ENCODE data around the gene DHX30. TPM values are rescaled to one million over a fixed set of nuclear protein-coding genes. Genes with fewer than 3 reads are reported as not detected.

DHX30 gene
- total RNA-seq, 1 donor from 2014 or later = 50.0 TPM

DNA sequence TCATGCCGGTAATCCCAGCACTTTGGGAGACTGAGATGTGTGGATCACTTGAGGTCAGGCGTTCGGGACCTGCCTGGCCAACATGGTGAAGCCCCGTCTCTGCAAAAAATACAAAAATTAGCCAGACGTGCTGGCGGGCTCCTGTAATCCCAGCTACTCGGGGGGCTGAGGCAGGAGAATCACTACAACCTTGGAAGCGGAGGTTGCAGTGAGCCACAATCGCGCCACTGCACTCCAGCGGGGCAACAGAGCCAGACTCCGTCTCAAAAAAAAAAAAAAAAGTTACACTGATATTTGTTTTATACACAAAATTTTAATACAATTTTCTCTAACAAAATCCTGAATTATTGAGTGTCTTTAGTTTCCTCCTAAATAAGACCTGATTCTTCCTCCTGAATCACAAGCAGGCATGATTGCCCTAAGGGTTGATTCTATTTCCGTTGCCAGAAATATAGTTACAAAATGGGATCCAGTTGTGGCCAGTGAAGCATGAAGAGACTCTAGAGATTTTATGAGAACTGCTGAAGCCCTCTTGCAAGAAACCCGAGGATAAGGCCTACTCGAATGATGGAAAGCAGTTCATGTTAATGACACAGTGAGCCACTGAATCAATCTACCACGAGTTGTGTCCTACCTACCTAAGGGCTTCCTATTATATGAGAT, 11.6 kb upstream of the DHX30 start:
- Histone ChIP-seq H3K4me1 (ENCODE audit: insufficient read depth, low read length) (no peaks in the 10 kb centered on the region), H3K27me3 (ENCODE audit: insufficient read depth, low read length) (no peaks in the 10 kb centered on the region), H3K4me2 (ENCODE audit: low read length) (no peak overlapping the region), H3K9ac (ENCODE audit: low read length) (no peak overlapping the region), H2AFZ (ENCODE audit: low read depth, low read length) (no peak overlapping the region), H3K79me2 (ENCODE audit: insufficient read depth, low read length) (no peaks in the 10 kb centered on the region), H3K9me3 (ENCODE audit: insufficient read depth, low read depth, low read length) (no peaks in the 10 kb centered on the region), H3K4me3 (ENCODE audit: insufficient read depth, low read depth, low read length) (no peak overlapping the region), H3K36me3 (ENCODE audit: insufficient read depth, low read length) (no peaks in the 10 kb centered on the region), H3K27ac (ENCODE audit: low read depth, low read length) (no peak overlapping the region), H4K20me1 (ENCODE audit: insufficient read depth, low read length) (no peaks in the 10 kb centered on the region)
- H3K36me3 Mint-ChIP-seq (ENCODE audit: low read depth, unreplicated experiment) = no peaks in the 10 kb centered on the region
- no peak overlapping the region for H3K4me3 Mint-ChIP-seq (ENCODE audit: unreplicated experiment)
- no peak overlapping the region for H3K27ac Mint-ChIP-seq (ENCODE audit: unreplicated experiment)
- no peaks in the 10 kb centered on the region for H3K4me1 Mint-ChIP-seq (ENCODE audit: low read depth, unreplicated experiment)
- DNase-seq (ENCODE audit: low read depth) (no peak), FAIRE-seq (no peak)
- no peak for TF ChIP-seq EZH2 (IDR thresholded peaks at IDR 0.05; ENCODE audit: insufficient read depth, low read length)
- TF ChIP-seq, protein P1, sequence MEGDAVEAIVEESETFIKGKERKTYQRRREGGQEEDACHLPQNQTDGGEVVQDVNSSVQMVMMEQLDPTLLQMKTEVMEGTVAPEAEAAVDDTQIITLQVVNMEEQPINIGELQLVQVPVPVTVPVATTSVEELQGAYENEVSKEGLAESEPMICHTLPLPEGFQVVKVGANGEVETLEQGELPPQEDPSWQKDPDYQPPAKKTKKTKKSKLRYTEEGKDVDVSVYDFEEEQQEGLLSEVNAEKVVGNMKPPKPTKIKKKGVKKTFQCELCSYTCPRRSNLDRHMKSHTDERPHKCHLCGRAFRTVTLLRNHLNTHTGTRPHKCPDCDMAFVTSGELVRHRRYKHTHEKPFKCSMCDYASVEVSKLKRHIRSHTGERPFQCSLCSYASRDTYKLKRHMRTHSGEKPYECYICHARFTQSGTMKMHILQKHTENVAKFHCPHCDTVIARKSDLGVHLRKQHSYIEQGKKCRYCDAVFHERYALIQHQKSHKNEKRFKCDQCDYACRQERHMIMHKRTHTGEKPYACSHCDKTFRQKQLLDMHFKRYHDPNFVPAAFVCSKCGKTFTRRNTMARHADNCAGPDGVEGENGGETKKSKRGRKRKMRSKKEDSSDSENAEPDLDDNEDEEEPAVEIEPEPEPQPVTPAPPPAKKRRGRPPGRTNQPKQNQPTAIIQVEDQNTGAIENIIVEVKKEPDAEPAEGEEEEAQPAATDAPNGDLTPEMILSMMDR (IDR thresholded peaks at IDR 0.05; ENCODE audit: insufficient read depth, low read depth, low read length) = no peak
- no peaks in the 10 kb centered on the region for H3K27me3 Mint-ChIP-seq (ENCODE audit: low read depth, unreplicated experiment)
- peaks cover 4% of the 10 kb centered on the region for H3K9me3 Mint-ChIP-seq (ENCODE audit: unreplicated experiment)

DNA sequence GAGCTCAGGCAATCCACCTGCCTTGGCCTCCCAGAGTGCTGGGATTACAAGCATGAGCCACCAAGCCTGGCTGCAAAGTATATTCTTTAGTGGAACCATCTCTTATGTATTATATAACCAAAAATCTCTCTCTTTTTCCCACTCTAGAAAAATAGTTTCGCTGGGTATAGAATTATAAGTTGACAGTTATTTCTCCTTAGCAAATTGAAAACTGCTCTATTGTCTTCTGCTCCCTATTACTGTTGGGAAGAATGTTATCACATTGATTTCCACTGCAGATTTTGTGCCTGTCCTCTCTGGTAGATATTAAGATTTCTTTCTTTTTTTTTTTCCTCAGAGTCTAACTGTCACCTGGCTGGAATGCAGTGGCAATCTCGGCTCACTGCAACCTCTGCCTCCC, 10.2 kb upstream of the DHX30 start:
- H3K9me3 ChIP-seq (ENCODE audit: insufficient read depth, low read depth, low read length) = no peaks in the 10 kb centered on the region
- no peak overlapping the region for H3K4me3 ChIP-seq (ENCODE audit: insufficient read depth, low read depth, low read length)
- no peak overlapping the region for H3K4me3 Mint-ChIP-seq (ENCODE audit: unreplicated experiment)
- no peaks in the 10 kb centered on the region for H3K4me1 ChIP-seq (ENCODE audit: insufficient read depth, low read length)
- peaks cover 4% of the 10 kb centered on the region for H3K9me3 Mint-ChIP-seq (ENCODE audit: unreplicated experiment)
- no peaks in the 10 kb centered on the region for H3K79me2 ChIP-seq (ENCODE audit: insufficient read depth, low read length)
- no peaks in the 10 kb centered on the region for H3K4me1 Mint-ChIP-seq (ENCODE audit: low read depth, unreplicated experiment)
- TF ChIP-seq, protein P1 (IDR thresholded peaks at IDR 0.05; ENCODE audit: insufficient read depth, low read depth, low read length) = no peak
- no peak for TF ChIP-seq EZH2 (IDR thresholded peaks at IDR 0.05; ENCODE audit: insufficient read depth, low read length)
- DNase-seq (ENCODE audit: low read depth) (no peak), FAIRE-seq (no peak)
- H3K27me3 ChIP-seq (ENCODE audit: insufficient read depth, low read length) = no peaks in the 10 kb centered on the region
- H3K9ac ChIP-seq (ENCODE audit: low read length) = no peak overlapping the region
- H3K27ac ChIP-seq (ENCODE audit: low read depth, low read length) = no peak overlapping the region
- no peaks in the 10 kb centered on the region for H3K36me3 ChIP-seq (ENCODE audit: insufficient read depth, low read length)
- no peaks in the 10 kb centered on the region for H4K20me1 ChIP-seq (ENCODE audit: insufficient read depth, low read length)
- no peak overlapping the region for H2AFZ ChIP-seq (ENCODE audit: low read depth, low read length)
- no peaks in the 10 kb centered on the region for H3K27me3 Mint-ChIP-seq (ENCODE audit: low read depth, unreplicated experiment)
- H3K27ac Mint-ChIP-seq (ENCODE audit: unreplicated experiment) = no peak overlapping the region
- H3K4me2 ChIP-seq (ENCODE audit: low read length) = no peak overlapping the region
- no peaks in the 10 kb centered on the region for H3K36me3 Mint-ChIP-seq (ENCODE audit: low read depth, unreplicated experiment)

DNA sequence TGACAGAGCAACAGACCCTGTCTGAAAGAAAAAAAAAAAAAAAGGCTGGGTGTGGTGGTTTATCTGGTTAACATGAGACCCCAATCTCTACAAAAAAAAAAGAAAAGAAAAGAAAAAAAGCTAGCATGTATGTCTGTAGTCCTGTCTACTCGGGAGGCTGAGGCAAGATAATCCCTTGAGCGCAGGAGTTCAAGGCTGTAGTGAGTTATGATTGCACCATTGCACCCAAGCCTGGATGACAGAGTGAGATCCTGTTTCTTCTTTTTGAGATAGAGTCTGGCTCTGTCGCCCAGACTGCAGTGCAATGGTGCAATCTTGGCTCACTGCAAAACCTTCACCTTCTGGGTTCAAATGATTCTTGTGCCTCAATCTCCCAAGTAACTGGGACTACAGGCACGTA, 8.4 kb upstream of the DHX30 start:
- H3K9me3 Mint-ChIP-seq (ENCODE audit: unreplicated experiment) = peaks cover 4% of the 10 kb centered on the region
- H3K4me2 ChIP-seq (ENCODE audit: low read length) = no peak overlapping the region
- H3K27ac Mint-ChIP-seq (ENCODE audit: unreplicated experiment) = no peak overlapping the region
- H3K4me1 ChIP-seq (ENCODE audit: insufficient read depth, low read length) = no peaks in the 10 kb centered on the region
- H3K4me3 Mint-ChIP-seq (ENCODE audit: unreplicated experiment) = no peak overlapping the region
- no peak for DNase-seq (ENCODE audit: low read depth)
- no peaks in the 10 kb centered on the region for H3K27me3 ChIP-seq (ENCODE audit: insufficient read depth, low read length)
- no peak for TF ChIP-seq EZH2 (IDR thresholded peaks at IDR 0.05; ENCODE audit: insufficient read depth, low read length)
- TF ChIP-seq, protein P1 (IDR thresholded peaks at IDR 0.05; ENCODE audit: insufficient read depth, low read depth, low read length) = no peak
- H3K36me3 ChIP-seq (ENCODE audit: insufficient read depth, low read length) = no peaks in the 10 kb centered on the region
- no peak overlapping the region for H2AFZ ChIP-seq (ENCODE audit: low read depth, low read length)
- H3K79me2 ChIP-seq (ENCODE audit: insufficient read depth, low read length) = no peaks in the 10 kb centered on the region
- no peak overlapping the region for H3K9ac ChIP-seq (ENCODE audit: low read length)
- H4K20me1 ChIP-seq (ENCODE audit: insufficient read depth, low read length) = no peaks in the 10 kb centered on the region
- no peaks in the 10 kb centered on the region for H3K36me3 Mint-ChIP-seq (ENCODE audit: low read depth, unreplicated experiment)
- H3K27me3 Mint-ChIP-seq (ENCODE audit: low read depth, unreplicated experiment) = no peaks in the 10 kb centered on the region
- no peaks in the 10 kb centered on the region for H3K4me1 Mint-ChIP-seq (ENCODE audit: low read depth, unreplicated experiment)
- H3K27ac ChIP-seq (ENCODE audit: low read depth, low read length) = no peak overlapping the region
- no peak for FAIRE-seq
- H3K9me3 ChIP-seq (ENCODE audit: insufficient read depth, low read depth, low read length) = no peaks in the 10 kb centered on the region
- no peak overlapping the region for H3K4me3 ChIP-seq (ENCODE audit: insufficient read depth, low read depth, low read length)

Measured in astrocyte (in vitro differentiated cells and primary cell).